Cardiac fibroblast (primary cell): ENCODE measurements around the gene TMEM121.
"Not testable (repeated sequence)": the region's sequence is repeated elsewhere in the genome, so short reads cannot be mapped to it uniquely, and the experiment has no call there.

ENCODE experiments used
- DNase-seq, 2 donors: peaks; one replicate each; pipeline versions ENCODE4 v3.0.0 to v3.0.0-alpha.2; 2010; ENCODE audit warnings: low read depth in 2 of 2
- H3K4me3 ChIP-seq, 2 donors: replicated peaks in 1 of 2; 1 replicate in 1 of 2; 2 replicates in 1 of 2; pipeline ENCODE4 v1.5.1; 2011; ENCODE audit warnings: low read depth in 2 of 2, low read length in 2 of 2, mild to moderate bottlenecking in 2 of 2, moderate library complexity in 1 of 2
- TF ChIP-seq, protein P1 (sequence below): IDR thresholded peaks from one replicate; pipeline ENCODE4 v1.5.1; 2011; ENCODE audit warnings: low read depth, mild to moderate bottlenecking, low read length, inconsistent platforms

The TMEM121 gene

DNA sequence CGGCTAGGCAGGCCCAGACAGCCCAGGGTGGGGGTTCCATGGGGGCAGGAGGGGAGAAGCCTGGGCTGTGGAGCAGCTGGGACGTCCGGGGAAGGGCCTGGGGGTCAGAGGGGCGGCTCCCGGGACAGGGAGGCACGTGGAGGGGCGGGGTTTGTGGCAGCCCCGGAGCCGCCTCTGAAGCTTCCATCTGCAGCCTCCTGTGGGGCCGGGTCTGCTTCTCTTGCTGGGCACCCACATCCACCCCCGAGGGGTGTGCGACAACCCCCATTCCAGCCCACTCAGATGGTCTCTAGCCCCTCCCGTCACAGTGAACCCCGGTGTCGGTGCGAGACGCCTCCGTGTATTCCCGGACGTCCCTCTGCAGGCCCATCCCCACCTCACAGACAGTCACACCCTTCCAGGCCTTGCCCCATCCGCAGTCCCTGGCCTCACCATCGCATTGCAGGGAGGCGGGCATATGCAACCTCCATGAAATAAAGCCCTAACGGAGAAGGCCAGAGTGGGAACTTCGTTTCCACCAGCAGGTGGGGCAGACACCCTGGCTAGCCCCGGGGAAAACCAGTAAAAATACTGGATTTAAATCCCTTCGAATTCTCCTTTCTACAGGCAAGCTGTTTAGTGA, 33.8 kb downstream of the TMEM121 start:
- not testable (repeated sequence) for DNase-seq, H3K4me3 ChIP-seq

DNA sequence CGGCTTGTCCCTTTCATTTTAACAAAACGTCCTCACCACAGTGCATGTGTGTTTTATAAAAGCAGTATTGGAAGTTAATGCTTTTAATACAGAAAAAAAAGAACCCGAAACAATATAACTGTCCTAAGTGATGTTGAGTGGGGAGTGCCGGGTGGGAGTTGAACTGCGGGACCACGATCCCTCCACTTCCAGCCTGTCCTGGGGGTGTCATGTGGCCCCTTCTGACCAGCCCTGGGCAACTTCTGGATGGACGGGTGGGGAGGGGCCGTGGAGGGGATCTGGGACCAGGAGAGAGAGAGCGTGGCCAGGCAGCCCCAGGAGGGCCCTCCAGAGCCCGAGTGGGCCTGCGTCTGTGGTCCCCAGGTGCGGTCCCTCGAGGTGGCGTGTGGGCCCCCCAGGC, 35.0 kb downstream of the TMEM121 start:
- not testable (repeated sequence) for H3K4me3 ChIP-seq, DNase-seq

DNA sequence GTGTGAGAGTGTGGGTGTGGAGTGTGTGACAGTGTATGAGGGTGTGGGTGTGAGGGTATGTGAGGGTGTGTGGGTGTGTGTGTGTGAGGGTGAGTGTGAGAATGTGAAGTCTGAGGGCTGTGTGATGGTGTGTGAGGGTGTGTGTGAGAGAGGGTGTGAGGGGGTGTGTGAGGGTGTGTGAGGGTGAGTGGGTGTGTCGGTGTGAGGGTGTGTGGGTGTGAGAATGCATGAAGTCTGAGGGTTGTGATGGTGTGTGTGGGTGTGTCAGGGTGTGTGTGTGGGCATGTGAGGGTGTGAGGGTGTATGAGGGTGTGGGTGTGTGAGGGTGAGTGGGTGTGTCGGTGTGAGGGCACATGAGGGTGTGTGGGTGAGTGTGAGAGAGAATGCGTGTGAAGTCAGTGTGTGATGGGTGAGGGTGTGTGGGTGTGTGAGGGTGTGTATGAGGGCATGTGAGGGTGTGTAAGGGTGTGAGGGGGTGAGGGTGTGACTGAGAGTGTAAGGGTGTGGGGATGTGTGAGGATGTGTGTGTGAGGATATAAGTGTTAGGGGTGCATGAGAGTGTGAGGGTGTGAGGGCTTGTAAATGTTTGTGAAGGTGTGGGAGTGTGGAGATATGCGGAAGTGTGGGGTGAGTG, 36.4 kb downstream of the TMEM121 start:
- no peak for DNase-seq
- H3K4me3 ChIP-seq = no peak overlapping the region
- TF ChIP-seq, protein P1, sequence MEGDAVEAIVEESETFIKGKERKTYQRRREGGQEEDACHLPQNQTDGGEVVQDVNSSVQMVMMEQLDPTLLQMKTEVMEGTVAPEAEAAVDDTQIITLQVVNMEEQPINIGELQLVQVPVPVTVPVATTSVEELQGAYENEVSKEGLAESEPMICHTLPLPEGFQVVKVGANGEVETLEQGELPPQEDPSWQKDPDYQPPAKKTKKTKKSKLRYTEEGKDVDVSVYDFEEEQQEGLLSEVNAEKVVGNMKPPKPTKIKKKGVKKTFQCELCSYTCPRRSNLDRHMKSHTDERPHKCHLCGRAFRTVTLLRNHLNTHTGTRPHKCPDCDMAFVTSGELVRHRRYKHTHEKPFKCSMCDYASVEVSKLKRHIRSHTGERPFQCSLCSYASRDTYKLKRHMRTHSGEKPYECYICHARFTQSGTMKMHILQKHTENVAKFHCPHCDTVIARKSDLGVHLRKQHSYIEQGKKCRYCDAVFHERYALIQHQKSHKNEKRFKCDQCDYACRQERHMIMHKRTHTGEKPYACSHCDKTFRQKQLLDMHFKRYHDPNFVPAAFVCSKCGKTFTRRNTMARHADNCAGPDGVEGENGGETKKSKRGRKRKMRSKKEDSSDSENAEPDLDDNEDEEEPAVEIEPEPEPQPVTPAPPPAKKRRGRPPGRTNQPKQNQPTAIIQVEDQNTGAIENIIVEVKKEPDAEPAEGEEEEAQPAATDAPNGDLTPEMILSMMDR = no peak

DNA sequence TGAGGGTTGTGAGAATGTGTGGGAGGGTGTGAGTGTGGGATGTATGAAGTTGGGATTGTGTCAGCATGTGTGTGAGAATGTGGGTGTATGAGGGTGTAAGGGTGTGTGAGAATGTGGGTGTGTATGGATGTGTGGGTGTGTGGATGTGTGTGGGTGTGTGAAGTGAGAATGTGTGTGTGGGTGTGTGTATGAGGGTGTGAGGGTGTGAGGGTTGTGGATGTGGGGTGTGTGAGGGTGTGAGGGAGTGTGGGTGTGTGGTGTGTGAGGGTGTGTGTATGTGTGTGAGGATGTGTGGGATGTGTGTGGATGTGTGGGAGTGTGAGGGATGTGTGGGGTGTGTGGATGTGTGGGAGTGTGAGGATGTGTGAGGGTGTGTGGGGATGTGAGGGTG, 37.0 kb downstream of the TMEM121 start:
- DNase-seq = no peak
- TF ChIP-seq, protein P1 = no peak
- H3K4me3 ChIP-seq = no peak overlapping the region

DNA sequence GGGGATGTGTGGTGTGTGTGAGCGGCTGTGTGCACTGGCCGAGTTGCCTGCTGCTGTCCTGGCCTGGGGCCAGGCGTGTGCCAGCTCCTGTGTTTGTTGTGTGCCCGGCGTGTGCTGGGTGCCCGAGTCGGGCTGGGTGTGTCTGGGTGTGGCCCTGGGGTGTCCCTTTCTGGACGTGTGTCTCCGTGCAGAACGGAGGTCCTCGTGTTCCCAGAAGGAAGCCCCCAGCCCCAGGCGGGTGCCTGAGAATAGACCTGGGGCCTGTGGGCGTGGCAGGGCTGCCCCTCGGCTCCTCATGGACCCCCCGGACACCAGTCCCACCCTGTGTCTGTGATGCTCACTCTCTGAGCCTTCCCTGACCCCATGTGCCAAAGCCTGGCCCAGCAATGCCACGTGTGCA, 38.2 kb downstream of the TMEM121 start:
- DNase-seq, H3K4me3 ChIP-seq: not testable (repeated sequence)

DNA sequence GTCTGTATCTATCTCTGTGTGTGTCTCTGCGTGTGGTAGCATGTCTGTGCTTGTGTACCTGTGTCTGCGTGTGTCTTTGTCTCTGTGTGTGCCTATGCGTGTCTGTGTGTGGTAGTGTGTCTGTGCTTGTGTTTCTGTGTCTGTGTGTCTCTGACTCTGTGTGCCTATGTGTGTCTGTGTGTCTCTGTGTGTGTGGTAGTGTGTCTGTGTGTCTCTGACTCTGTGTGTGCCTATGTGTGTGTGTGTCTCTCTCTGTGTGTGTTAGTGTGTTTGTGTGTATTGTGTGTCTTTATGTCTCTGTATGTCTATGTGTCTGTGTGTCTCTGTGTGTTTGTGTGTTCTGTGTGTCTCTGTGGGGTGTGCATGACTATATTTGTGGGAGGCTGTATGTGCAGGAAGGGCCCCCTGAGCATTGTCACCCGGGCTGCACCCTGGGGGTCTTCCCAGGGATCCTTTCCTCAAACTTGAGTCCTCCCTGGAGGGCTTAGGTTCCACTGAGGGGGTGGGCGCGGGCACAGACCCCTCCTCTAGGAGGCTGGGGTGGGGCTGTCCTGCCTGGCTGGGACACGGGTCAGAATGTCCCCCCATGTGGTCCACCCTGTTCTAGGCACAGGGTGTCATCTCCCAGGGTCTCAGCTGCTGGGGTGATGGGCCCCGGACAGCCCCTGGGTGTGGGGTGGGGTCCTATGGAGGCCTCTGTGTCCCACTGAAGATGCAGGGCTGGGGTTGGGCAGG, 39.0 kb downstream of the TMEM121 start:
- DNase-seq, H3K4me3 ChIP-seq: not testable (repeated sequence)

DNA sequence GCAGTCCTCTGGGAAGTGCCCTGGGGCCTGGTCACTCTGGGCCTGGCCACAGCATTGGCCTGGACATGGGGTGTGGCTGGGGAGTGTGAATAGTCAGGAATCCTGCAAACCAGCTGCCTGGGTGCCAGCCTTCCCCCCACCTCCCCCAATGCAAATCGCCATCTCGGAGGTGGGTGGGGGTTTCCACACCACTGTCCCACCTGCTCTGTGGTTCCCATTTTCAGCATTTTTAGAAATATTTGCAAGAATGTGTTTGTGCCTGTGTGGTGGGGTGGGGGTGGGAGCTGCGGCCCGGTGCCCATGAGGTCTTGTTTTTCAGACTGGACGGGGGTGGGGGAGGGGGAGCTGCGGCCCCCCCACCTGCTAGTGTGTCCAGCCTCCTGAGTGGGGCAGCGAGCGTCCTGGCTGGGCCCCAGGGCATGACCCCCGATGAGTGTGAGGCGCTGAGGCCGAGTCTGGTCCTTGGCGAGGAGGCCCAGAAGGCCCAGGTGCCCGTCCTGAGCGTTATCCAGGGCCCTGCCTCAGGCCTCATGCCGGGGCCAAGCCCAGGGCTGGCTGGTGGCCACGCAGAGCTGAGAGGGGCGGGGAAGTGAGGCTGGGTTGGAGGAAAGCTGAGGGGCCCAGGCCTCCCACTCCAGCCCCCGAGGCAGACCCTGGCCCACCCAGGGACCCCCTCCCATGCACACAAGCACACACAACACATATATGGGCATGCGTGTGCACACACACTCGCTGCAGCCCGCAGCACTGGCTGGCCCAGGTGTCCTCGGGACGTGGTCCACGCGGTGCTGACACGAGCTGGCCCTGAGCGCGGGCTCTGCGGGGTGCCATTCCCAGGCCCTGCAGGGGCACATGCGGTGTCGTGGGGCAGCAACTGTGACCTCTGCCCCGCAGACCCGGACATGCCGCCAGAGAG, 40.1 kb downstream of the TMEM121 start:
- not testable (repeated sequence) for DNase-seq, H3K4me3 ChIP-seq

DNA sequence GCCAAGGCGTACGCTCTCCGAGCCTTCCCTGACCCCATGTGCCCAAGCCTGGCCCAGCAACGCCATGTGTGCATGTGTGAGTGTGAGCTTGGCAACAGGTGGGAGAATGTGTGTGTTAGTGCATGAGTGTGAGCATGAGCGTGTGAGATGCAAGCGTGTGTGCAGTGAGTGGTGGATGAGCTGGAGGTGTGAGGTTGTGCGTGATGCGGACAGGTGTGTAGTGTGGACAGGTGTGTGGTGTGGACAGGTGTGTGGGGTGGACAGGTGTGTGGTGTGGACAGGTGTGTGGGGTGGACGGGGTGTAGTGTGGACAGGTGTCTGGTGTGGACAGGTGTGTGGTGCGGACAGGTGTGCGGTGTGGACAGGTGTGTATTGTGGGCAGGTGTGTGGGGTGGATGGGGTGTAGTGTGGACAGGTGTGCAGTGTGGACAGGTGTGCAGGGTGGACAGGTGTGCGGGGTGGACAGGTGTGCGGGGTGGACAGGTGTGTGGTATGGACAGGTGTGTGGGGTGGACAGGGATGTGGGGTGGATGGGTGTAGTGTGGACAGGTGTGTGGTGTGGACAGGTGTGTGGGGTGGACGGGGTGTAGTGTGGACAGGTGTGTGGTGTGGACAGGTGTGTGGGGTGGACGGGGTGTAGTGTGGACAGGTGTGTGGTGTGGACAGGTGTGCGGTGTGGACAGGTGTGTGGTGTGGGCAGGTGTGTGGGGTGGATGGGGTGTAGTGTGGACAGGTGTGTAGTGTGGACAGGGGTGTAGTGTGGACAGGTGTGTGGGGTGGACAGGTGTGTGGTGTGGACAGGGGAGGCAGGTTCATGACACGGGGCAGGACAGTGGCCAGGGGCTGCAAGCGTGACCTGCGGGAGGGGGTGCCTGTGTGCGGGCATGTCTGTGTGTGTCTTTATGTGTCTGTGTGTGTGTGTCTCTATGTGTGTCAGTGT, 41.1 kb downstream of the TMEM121 start:
- not testable (repeated sequence) for H3K4me3 ChIP-seq, DNase-seq

DNA sequence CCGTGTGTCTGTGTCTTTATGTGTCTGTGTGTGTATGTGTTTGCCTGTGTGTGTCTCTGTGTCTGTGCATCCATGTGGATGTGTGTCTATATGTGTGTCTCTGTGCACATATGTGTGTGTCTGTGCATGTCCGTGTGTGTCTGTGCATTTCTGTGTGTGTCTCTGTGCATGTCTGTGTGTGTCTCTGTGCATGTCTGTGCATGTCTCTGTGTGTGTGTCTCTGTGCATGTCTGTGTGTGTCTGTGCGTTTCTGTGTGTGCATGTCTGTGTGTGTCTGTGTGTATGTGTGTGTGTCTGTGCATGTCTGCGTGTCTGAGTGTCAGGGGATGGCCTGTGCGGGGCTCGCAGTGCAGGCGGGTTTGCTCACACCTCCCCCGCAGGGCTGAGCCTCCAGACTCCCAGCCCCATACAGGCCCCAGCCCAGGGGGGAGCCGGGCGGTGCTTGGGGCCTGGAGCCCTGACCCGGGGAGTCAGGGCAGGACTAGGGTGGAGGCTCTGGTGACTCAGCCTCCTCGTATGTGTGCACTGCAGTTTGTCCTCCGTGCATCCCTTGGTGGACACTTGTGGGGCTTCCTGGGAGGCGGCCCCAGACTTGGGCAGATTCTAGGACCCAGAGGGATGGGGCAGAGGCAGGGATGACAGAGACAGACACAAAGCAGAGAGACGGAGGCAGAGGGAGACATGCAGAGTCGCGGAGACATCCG, 41.9 kb downstream of the TMEM121 start:
- not testable (repeated sequence) for H3K4me3 ChIP-seq, DNase-seq
